GM12892 (cell line): ENCODE data around the gene PSMB2.

Source experiments
- DNase-seq: peaks from one replicate; pipeline ENCODE4 v3.0.0; 2011; ENCODE audit not compliant: insufficient read length
- FAIRE-seq: peaks from 2 replicates; lab custom pipeline; 2011; peaks lifted over from hg19 to GRCh38; lab: Jason Lieb, UNC
- POLR2A ChIP-seq: IDR thresholded peaks from 2 replicates; pipeline ENCODE4 v1.6.1; 2011; ENCODE audit warnings: low read depth, low read length, control low read depth
- POLR2AphosphoS5 ChIP-seq: IDR thresholded peaks from 2 replicates; pipeline ENCODE4 v1.6.1; 2011; ENCODE audit warnings: low read depth, low read length, control low read depth
- TAF1 ChIP-seq: IDR thresholded peaks from 2 replicates; pipeline ENCODE4 v1.6.1; 2011; ENCODE audit warnings: low read depth, mild to moderate bottlenecking, control low read depth, low read length, borderline replicate concordance

The PSMB2 gene

DNA sequence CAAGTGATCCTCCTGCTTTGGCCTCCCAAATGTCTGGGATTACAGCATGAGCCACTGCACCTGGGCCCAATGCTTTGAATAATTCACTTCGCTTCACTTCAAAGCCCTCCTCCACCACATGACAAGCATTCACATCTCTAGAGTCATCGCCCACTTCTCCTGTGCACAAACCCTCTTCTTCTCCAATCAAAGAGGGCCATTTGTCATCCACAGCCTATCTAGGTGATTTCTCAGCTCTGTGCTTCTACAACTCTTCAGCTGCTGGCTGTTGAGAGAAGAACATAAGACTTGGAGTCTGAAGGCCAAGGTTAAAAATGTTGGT, 20.1 kb upstream of the PSMB2 start:
- DNase-seq (no peak), FAIRE-seq (no peak)
- no peak for TF ChIP-seq TAF1
- no peak for TF ChIP-seq POLR2AphosphoS5

DNA sequence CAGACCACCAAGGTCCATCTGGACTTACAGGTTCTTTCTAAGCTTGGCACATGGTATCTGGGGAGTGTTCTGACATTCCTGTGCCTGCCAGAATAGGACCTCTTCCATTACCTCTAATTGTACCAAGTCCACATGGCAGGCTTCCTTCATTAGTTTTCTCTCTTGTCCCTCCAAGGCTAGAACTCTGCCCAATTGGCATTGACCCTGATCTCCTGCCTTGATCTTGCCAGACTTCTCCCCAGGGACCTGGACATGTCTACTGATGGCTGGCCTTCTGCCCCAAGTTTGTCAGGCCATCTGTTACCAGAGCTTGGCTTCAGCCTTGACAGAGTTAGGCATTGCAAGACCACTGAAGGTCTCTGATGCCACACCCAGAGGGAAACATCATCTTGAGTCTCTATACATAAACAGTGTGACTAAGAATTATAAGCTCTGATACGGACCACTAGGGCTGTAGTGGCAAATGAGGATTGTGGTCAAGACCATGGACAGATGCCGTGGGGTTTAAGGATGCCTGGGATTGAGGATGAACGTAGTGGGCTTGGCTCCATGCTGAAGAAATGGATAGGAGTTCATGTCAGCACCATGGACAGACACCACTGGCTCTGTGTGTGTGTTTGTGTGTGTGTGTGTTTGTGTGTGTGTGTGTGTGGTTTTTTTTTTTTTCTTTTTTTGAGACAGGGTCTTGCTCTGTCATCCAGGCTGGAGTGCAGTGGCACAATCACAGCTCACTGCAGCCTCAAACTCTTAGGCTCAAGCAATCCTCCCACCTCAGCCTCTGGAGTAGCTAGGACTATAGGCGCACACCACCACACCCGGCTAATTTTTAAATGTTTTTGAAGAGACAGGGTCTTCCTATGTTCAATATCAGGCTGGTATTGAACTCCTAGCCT, 19.5 kb upstream of the PSMB2 start:
- no peak for DNase-seq
- no peak for TF ChIP-seq POLR2AphosphoS5
- no peak for TF ChIP-seq POLR2A
- no peak for FAIRE-seq

GRCh38 chr1:35659589-35659988, 18.3 kb upstream of the PSMB2 start:
- FAIRE-seq = no peak
- no peak for DNase-seq
- TF ChIP-seq POLR2AphosphoS5 (no peak), TAF1 (no peak), POLR2A (no peak)

DNA sequence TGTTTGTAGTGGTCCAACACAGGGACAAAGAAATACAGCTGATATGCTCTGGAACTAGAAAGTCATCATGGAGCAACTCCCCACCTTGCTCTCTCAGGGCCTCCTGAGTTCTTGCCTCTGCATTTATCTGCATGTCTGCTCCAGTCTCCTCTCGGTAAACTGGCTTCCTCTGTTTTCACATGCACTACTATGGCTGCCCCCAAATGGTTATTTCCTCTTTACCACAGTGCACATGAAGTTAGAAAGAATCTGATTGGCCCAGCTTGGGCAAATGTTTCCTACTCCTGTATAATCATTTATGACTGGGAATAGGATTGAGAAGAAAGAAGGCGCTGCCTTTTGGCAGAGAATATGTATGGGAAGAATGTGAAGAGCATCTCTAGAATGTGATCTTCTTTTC, 16.5 kb upstream of the PSMB2 start:
- FAIRE-seq (no peak), DNase-seq (no peak)
- TF ChIP-seq TAF1 = no peak
- TF ChIP-seq POLR2AphosphoS5 = no peak
- no peak for TF ChIP-seq POLR2A

DNA sequence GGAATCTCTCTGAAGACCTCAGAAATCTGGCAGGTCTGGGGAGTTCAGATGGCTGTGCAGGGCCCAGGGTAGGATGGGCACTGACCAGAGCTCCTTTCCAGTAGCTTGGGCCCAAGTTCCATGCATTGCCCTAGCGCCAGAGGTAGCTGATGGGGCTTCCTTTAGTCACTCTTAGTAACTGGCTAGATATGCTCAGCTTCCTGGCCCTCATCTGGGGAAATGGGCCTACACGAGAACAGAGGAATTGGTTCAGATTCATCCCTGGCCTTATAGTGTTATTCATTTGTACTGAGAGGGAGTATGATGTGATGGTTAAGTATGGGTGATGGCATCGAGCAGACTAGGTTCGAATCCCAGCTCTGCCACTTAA, 15.5 kb upstream of the PSMB2 start:
- FAIRE-seq (no peak), DNase-seq (no peak)
- TF ChIP-seq POLR2A (no peak), TAF1 (no peak), POLR2AphosphoS5 (no peak)

DNA sequence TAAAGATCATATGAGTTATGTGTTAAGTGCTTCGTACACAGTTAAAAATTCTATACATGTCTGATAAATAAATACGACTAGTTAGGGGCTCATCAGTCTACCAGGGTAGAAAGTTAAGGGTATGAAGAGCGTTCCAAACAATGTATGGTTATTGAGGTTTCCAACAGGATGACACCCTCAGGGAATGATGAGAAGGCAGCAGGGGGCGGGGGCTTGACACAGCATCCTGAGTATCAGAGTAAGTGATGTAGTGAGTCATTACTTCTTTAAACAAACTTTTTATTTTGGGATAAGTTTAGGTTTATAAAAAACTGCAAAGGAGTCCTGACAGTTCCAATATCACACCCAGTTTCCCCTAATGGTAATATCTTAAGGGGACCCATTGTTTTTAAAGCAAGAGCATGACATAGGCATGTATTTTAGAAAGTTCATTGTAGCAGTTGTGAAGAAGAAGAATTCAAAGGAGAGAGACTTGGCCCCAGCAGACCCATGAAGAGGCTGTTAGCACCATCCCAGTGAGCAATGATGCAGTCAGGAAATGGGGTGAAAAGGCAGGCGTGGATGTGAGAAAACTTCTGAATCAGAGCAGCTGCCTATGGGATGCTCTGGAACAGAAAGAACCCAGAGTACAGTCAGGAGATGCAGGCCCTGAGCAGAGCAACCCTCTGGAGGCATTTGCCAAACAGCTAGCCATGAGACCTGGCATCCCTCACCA, 15.0 kb upstream of the PSMB2 start:
- DNase-seq (no peak), FAIRE-seq (no peak)
- no peak for TF ChIP-seq TAF1
- no peak for TF ChIP-seq POLR2A
- TF ChIP-seq POLR2AphosphoS5 = no peak

GRCh38 chr1:35655196-35655595, 13.9 kb upstream of the PSMB2 start:
- FAIRE-seq (no peak), DNase-seq (no peak)
- no peak for TF ChIP-seq POLR2AphosphoS5
- no peak for TF ChIP-seq TAF1

DNA sequence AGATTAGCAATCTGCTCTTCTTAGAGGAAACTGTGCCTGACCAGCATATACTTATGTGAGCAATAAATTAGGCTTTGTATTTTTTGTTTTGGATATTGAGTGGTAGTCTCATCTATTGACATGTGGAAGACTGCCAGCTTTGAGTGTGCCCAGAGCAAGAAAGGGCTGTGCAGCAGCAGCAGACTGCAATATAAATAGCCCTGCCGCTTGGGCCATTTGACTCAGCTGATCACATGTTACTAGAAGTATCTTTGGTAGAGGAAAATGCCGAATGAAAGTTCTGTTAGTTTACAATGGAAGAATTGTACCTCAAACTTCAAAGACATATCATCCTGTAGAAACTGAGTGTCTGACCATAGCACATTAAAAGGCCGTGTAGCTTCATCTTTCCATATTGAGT, 9.1 kb upstream of the PSMB2 start:
- TF ChIP-seq TAF1 (no peak), POLR2A (no peak), POLR2AphosphoS5 (no peak)
- no peak for DNase-seq
- FAIRE-seq = no peak

- DNase-seq = no peak
- TF ChIP-seq POLR2A (no peak), TAF1 (no peak), POLR2AphosphoS5 (no peak)
- no peak for FAIRE-seq
Observed at GRCh38 chr1:35646043-35646442, 4.7 kb upstream of the PSMB2 start.

DNA sequence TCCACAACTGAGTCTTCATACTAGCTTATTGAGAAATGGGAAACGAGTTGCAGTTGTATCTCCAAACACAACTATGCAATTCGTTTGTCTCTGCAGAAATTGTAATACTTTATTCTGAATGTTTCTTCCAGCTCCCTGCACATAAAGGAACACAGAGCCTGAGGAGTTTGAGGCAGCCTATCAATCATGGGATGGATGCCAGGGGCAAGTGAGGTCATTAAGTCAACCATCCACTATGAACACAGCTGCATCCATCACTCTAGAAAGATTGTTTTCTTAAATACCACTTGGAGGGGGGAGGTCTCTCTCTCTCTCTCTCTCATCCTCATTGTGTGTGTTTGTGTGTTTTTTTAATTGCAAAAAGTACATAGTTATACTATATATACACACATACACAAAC, 2.9 kb upstream of the PSMB2 start:
- DNase-seq = no peak
- TF ChIP-seq TAF1 (no peak), POLR2AphosphoS5 (no peak), POLR2A (no peak)
- FAIRE-seq = no peak

DNA sequence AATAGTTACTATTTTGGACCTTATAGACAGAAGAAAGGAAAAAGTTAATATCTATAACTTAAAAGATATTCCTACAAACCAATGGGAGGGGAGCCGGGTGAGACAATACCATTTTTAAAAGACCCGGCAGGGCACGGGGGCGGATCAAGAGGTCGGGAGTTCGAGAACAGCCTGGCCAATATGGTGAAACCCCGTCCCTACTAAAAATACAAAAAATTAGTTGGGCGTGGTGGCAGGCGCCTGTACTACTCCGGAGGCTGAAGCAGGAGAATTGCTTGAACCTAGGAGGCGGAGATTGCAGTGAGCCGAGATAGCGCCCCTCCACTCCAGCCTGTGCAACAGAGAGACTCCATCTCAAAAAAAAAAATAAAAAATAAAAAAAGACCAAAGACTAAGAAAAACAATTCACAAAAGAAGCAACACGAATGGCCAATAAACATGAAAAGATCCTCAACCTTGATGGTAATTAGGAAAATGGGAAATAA, 1.2 kb upstream of the PSMB2 start:
- TF ChIP-seq POLR2AphosphoS5 (no peak), POLR2A (no peak), TAF1 (no peak)
- FAIRE-seq (no peak), DNase-seq (no peak)
